HG02884 (cell line): ENCODE data around the gene IL1B.
"Not testable (repeated sequence)": the region's sequence is repeated elsewhere in the genome, so short reads cannot be mapped to it uniquely, and the experiment has no call there.

Experiments used
- ATAC-seq: cut with Tn5 transposase; IDR thresholded peaks from one replicate; pipeline ENCODE4 v1.9.1; 2021; ENCODE audit warnings: mild to moderate bottlenecking, moderate library complexity; ENCODE audit not compliant: unreplicated experiment

Gene IL1B

GRCh38 chr2:112859406-112860183 is 23.0 kb upstream of the IL1B start:
- ATAC-seq = not testable (repeated sequence)

GRCh38 chr2:112850588-112850987 is 14.0 kb upstream of the IL1B start:
- no peak for ATAC-seq

- no peak for ATAC-seq
These were observed 13.4 kb upstream of the IL1B start for GRCh38 chr2:112849956-112850355.

- ATAC-seq = no peak
These were observed 12.3 kb upstream of the IL1B start for GRCh38 chr2:112848833-112849232.

- ATAC-seq = no peak
These were observed 9.5 kb upstream of the IL1B start for GRCh38 chr2:112846031-112846430.

- no peak for ATAC-seq
These were observed 7.3 kb upstream of the IL1B start for GRCh38 chr2:112843836-112844235.

- ATAC-seq = no peak
These were observed 6.7 kb upstream of the IL1B start for GRCh38 chr2:112843288-112843687.

GRCh38 chr2:112841295-112842044 is 4.9 kb upstream of the IL1B start:
- no peak for ATAC-seq

GRCh38 chr2:112840068-112840445 is 3.5 kb upstream of the IL1B start:
- ATAC-seq = no peak

- ATAC-seq = no peak
These were observed 3.0 kb upstream of the IL1B start for GRCh38 chr2:112839407-112840067.

- no peak for ATAC-seq
These were observed 417 bp downstream of the IL1B start for GRCh38 chr2:112836163-112836560.

GRCh38 chr2:112835536-112836162 is 930 bp downstream of the IL1B start:
- no peak for ATAC-seq

- no peak for ATAC-seq
These were observed 1.5 kb downstream of the IL1B start for GRCh38 chr2:112835061-112835501.

GRCh38 chr2:112834396-112835037 is 2.1 kb downstream of the IL1B start:
- no peak for ATAC-seq

- ATAC-seq = no peak
These were observed 2.6 kb downstream of the IL1B start for GRCh38 chr2:112833976-112834375.

- ATAC-seq = not testable (repeated sequence)
These were observed 3.0 kb downstream of the IL1B start for GRCh38 chr2:112833639-112833931.

GRCh38 chr2:112832841-112833638 is 3.5 kb downstream of the IL1B start:
- ATAC-seq = no peak

GRCh38 chr2:112831946-112832840 is 4.4 kb downstream of the IL1B start:
- ATAC-seq = no peak

GRCh38 chr2:112831513-112831845 is 5.1 kb downstream of the IL1B start:
- ATAC-seq = no peak
